CD4-positive, alpha-beta T cell (primary cell): ENCODE results near the gene OXSR1. TPM values are rescaled to one million over a fixed set of nuclear protein-coding genes. Genes with fewer than 3 reads are reported as not detected.

Experiments
- ATAC-seq: fragments of 200-7000 bp; cut with Tn5 transposase; one replicate; pipeline ENCODE4 v1.10.0; 2022; ENCODE audit warnings: mild to moderate bottlenecking; ENCODE audit not compliant: poor library complexity
- CTCF ChIA-PET: fragments of 350-600 bp; sonication (Branson Sonifier 250); formaldehyde crosslinking; loops from one replicate; lab custom pipeline; 2021; ENCODE audit warnings: antibody characterized with exemption, inconsistent platforms; lab: Charles Lee
- POLR2A ChIA-PET: fragments of 350-600 bp; sonication (Branson Sonifier 250); formaldehyde crosslinking; loops from one replicate; lab custom pipeline; 2021; ENCODE audit warnings: antibody characterized with exemption, inconsistent platforms; lab: Charles Lee
- DNase-seq, 14 experiments: peaks; one replicate each; pipeline ENCODE4 v3.0.0-alpha.2; 2013 to 2020; ENCODE audit warnings: mixed read lengths in 2 of 14
- H3K27ac ChIP-seq, 2 donors: one replicate each; pipeline versions ENCODE4 v1.5.1 to v1.7.0; 2013; ENCODE audit warnings: low read length in 2 of 2, low read depth in 1 of 2, mild to moderate bottlenecking in 1 of 2
- H3K27me3 ChIP-seq, 2 experiments: 1 replicate in 1 of 2; 2 replicates in 1 of 2; pipeline versions ENCODE4 v1.6.1 to v1.7.0; 2013; ENCODE audit warnings: low read length in 2 of 2, control low read depth in 1 of 2, mild to moderate bottlenecking in 1 of 2, moderate library complexity in 1 of 2; ENCODE audit not compliant: insufficient read depth in 2 of 2, control insufficient read depth in 1 of 2
- H3K36me3 ChIP-seq: one replicate; pipeline ENCODE4 v1.6.1; 2013; ENCODE audit warnings: low read length, control low read depth; ENCODE audit not compliant: insufficient read depth
- H3K4me1 ChIP-seq: one replicate; pipeline ENCODE4 v1.6.1; 2013; ENCODE audit warnings: low read length, control low read depth; ENCODE audit not compliant: insufficient read depth
- H3K4me3 ChIP-seq: one replicate; pipeline ENCODE4 v1.5.1; 2013; ENCODE audit warnings: mild to moderate bottlenecking, low read length, moderate library complexity
- H3K9me3 ChIP-seq, 2 experiments: 1 replicate in 1 of 2; 2 replicates in 1 of 2; pipeline versions ENCODE4 v1.6.1 to v1.7.0; 2013; ENCODE audit warnings: low read length in 2 of 2, mild to moderate bottlenecking in 2 of 2, control low read depth in 1 of 2, moderate library complexity in 1 of 2; ENCODE audit not compliant: control insufficient read depth in 1 of 2, insufficient read depth in 1 of 2
- H3K27ac Mint-ChIP-seq: one replicate; pipeline ENCODE4 v1.8.0; 2020; ENCODE audit warnings: mixed read lengths
- H3K27me3 Mint-ChIP-seq: one replicate; pipeline ENCODE4 v1.8.0; 2021; ENCODE audit warnings: mixed read lengths
- H3K36me3 Mint-ChIP-seq: one replicate; pipeline ENCODE4 v1.8.0; 2021; ENCODE audit warnings: low read depth, mixed read lengths
- H3K4me1 Mint-ChIP-seq: one replicate; pipeline ENCODE4 v1.8.0; 2021; ENCODE audit warnings: low read depth, mixed read lengths
- H3K4me3 Mint-ChIP-seq: one replicate; pipeline ENCODE4 v1.8.0; 2020; ENCODE audit warnings: mild to moderate bottlenecking, mixed read lengths
- H3K9me3 Mint-ChIP-seq: one replicate; pipeline ENCODE4 v1.8.0; 2020; ENCODE audit warnings: mixed read lengths
- CTCF ChIP-seq: fragments of 200-600 bp; IDR thresholded peaks from one replicate; pipeline ENCODE4 v1.8.0; 2022; ENCODE audit warnings: antibody characterized with exemption, mild to moderate bottlenecking
- intact Hi-C, 2 experiments: fragments of 100-400 bp; cut with DNase I in 1 of 2; cut with micrococcal nuclease in 1 of 2; formaldehyde crosslinking; loops; one replicate each; pipeline versions ENCODE4 v1.15.1 to v1.9.0; 2023 to 2025; cut with DNase I, micrococcal nuclease
- total RNA-seq, 174 experiments: library from RNA in 2 of 174; stranded (reverse) in 2 of 174; gene quantifications; one replicate each; pipeline ENCODE4 v1.2.3 and lab custom pipeline; 2021 to 2026

The OXSR1 gene
- total RNA-seq, 2 experiments from 2014 or later: 28.3 to 30.3 TPM

- ATAC-seq: no peak
- Histone ChIP-seq H3K27ac (no peak overlapping the region), H3K36me3 (peaks cover 59% of the 10 kb centered on the region), H3K4me3 (no peak overlapping the region), H3K27me3 (no peaks in the 10 kb centered on the region), H3K4me1 (peaks cover 5% of the 10 kb centered on the region), H3K9me3 (no peaks in the 10 kb centered on the region)
- Mint-ChIP-seq H3K4me1 (peaks cover 10% of the 10 kb centered on the region), H3K27ac (no peak overlapping the region), H3K27me3 (no peaks in the 10 kb centered on the region), H3K36me3 (peaks cover 83% of the 10 kb centered on the region), H3K9me3 (no peaks in the 10 kb centered on the region), H3K4me3 (no peak overlapping the region)
- TF ChIP-seq CTCF: no peak
- intact Hi-C loops: no loop called here
- ChIA-PET POLR2A (interaction anchor here (1.2 kb wide), 1 partner anchor 42 kb away, joined by 3 read pairs; no protein-coding TSS in a partner anchor), CTCF (no interaction called here)
- no peak for DNase-seq
Observed at GRCh38 chr3:38122712-38123290, 42.5 kb upstream of the OXSR1 start.

- H3K4me3 Mint-ChIP-seq: no peak overlapping the region
- no peak for ATAC-seq
- intact Hi-C loops: no loop called here
Observed at GRCh38 chr3:38124324-38125122, 40.8 kb upstream of the OXSR1 start.

More at GRCh38 chr3:38124324-38125122, 40.8 kb upstream of the OXSR1 start:
- ChIA-PET CTCF (no interaction called here), POLR2A (interaction anchor here (1.2 kb wide), 1 partner anchor 12 kb away, joined by 7 read pairs; the partner anchor contains the start of gene ACAA1)
- Mint-ChIP-seq H3K27ac (no peak overlapping the region), H3K4me1 (no peaks in the 10 kb centered on the region), H3K36me3 (peaks cover 96% of the 10 kb centered on the region), H3K9me3 (no peaks in the 10 kb centered on the region), H3K27me3 (no peaks in the 10 kb centered on the region)
- Histone ChIP-seq H3K9me3 (no peaks in the 10 kb centered on the region), H3K4me1 (peaks cover 3% of the 10 kb centered on the region), H3K36me3 (peaks cover 75% of the 10 kb centered on the region), H3K27me3 (no peaks in the 10 kb centered on the region), H3K4me3 (no peak overlapping the region), H3K27ac (no peak overlapping the region)
- no peak for DNase-seq
- TF ChIP-seq CTCF: no peak
